ENCODE data around the gene STK17A. TPM values are rescaled to one million over a fixed set of nuclear protein-coding genes. Genes with fewer than 3 reads are reported as not detected.

STK17A gene
- polyA plus RNA-seq, 3 donors, result 2.8 to 14.1 (median 9.5) TPM

DNA sequence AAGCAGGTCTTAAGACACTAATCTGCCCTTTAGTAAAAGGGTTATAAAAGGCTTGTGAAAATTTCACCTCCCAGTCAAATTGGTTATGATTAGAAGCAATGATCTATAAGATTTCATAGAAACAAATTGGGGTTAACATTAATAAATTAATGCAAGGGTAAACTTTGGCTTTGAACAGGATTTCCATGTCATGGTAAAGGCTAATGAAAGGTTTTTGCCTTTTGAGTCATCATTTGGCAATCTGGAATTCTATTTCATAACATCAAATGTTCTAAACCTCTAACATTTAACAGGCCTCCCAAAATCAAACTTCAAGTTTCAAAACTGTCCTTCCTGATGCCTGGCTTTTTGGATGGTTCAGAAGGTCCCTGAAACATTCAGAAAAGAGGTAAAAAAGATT, 84.0 kb downstream of the STK17A start:
- H3K4me3 Mint-ChIP-seq, result no peak overlapping the region
- TF ChIP-seq, protein P1, sequence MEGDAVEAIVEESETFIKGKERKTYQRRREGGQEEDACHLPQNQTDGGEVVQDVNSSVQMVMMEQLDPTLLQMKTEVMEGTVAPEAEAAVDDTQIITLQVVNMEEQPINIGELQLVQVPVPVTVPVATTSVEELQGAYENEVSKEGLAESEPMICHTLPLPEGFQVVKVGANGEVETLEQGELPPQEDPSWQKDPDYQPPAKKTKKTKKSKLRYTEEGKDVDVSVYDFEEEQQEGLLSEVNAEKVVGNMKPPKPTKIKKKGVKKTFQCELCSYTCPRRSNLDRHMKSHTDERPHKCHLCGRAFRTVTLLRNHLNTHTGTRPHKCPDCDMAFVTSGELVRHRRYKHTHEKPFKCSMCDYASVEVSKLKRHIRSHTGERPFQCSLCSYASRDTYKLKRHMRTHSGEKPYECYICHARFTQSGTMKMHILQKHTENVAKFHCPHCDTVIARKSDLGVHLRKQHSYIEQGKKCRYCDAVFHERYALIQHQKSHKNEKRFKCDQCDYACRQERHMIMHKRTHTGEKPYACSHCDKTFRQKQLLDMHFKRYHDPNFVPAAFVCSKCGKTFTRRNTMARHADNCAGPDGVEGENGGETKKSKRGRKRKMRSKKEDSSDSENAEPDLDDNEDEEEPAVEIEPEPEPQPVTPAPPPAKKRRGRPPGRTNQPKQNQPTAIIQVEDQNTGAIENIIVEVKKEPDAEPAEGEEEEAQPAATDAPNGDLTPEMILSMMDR (IDR thresholded peaks at IDR 0.05), result no peak
- DNase-seq, result no peak
- no peak overlapping the region for H3K27ac Mint-ChIP-seq
- Histone ChIP-seq H2AFZ (ENCODE audit: insufficient read depth, low read depth, low read length, poor library complexity, severe bottlenecking) (no peak overlapping the region), H3K4me1 (ENCODE audit: control insufficient read depth in 1 of 2, insufficient read depth in 2 of 2, low read length in 2 of 2) (no peaks in the 10 kb centered on the region), H3K27ac (ENCODE audit: low read depth in 1 of 2, low read length in 2 of 2) (no peak overlapping the region), H3K9me3 (replicated peaks in 1 of 2; ENCODE audit: control insufficient read depth in 1 of 2, insufficient read depth in 1 of 2, low read length in 2 of 2) (peaks cover 3 to 10% of the 10 kb centered on the region in 2 donors), H4K20me1 (ENCODE audit: insufficient read depth, low read length) (peaks cover 13% of the 10 kb centered on the region), H3K9ac (ENCODE audit: insufficient read depth, low read length, poor library complexity, severe bottlenecking) (no peak overlapping the region), H3K4me2 (replicated peaks; ENCODE audit: extremely low read depth, low read length, poor library complexity, severe bottlenecking) (no peak overlapping the region), H3K36me3 (replicated peaks in 1 of 2; ENCODE audit: control insufficient read depth in 1 of 2, insufficient read depth in 2 of 2, low read length in 2 of 2) (peaks cover 2 to 7% of the 10 kb centered on the region in 2 donors), H3K27me3 (ENCODE audit: control insufficient read depth in 2 of 2, insufficient read depth in 2 of 2, low read length in 2 of 2) (no peaks in the 10 kb centered on the region), H3K79me2 (ENCODE audit: insufficient read depth, low read length) (peaks cover 79% of the 10 kb centered on the region), H3K4me3 (replicated peaks in 1 of 3; ENCODE audit: low read depth in 2 of 3, low read length in 3 of 3) (no peak overlapping the region)
- H3K4me1 Mint-ChIP-seq, result peaks cover 8% of the 10 kb centered on the region
- H3K27me3 Mint-ChIP-seq (ENCODE audit: low read depth in 3 of 3), result no peaks in the 10 kb centered on the region
- intact Hi-C loops (cut with micrococcal nuclease), result no loop called here
- H3K9me3 Mint-ChIP-seq, result peaks cover under 1 to 15% (median 12%) of the 10 kb centered on the region in 7 donors
- peaks cover 20 to 33% of the 10 kb centered on the region in 2 donors for H3K36me3 Mint-ChIP-seq

DNA sequence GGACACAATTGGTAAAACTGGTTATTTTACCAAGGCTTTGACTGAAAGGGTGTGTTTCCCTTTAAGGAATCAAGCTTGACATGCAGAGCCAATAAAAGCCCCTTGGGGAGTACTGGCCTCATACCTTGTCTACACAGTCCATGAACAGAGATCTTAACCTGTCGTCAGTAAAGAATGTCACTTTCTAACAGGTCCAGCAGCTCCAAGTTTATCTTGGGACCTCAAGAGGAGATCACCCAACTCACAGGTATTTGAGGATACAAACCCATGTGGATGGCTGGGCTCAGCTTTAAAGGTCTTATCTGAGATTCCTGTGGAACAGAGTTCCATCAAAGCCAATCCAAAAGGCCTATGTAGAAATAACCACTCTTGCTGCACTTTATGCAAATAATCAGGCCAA, 85.1 kb downstream of the STK17A start:
- Histone ChIP-seq H3K9ac (ENCODE audit: insufficient read depth, low read length, poor library complexity, severe bottlenecking) (no peak overlapping the region), H3K4me2 (replicated peaks; ENCODE audit: extremely low read depth, low read length, poor library complexity, severe bottlenecking) (no peak overlapping the region), H3K4me3 (replicated peaks in 1 of 3; ENCODE audit: low read depth in 2 of 3, low read length in 3 of 3) (no peak overlapping the region), H3K36me3 (replicated peaks in 1 of 2; ENCODE audit: control insufficient read depth in 1 of 2, insufficient read depth in 2 of 2, low read length in 2 of 2) (peaks cover 0 to under 1% of the 10 kb centered on the region in 2 donors), H2AFZ (ENCODE audit: insufficient read depth, low read depth, low read length, poor library complexity, severe bottlenecking) (no peak overlapping the region), H4K20me1 (ENCODE audit: insufficient read depth, low read length) (peaks cover 13% of the 10 kb centered on the region), H3K27me3 (ENCODE audit: control insufficient read depth in 2 of 2, insufficient read depth in 2 of 2, low read length in 2 of 2) (no peaks in the 10 kb centered on the region), H3K79me2 (ENCODE audit: insufficient read depth, low read length) (peaks cover 83% of the 10 kb centered on the region), H3K27ac (ENCODE audit: low read depth in 1 of 2, low read length in 2 of 2) (no peak overlapping the region), H3K9me3 (replicated peaks in 1 of 2; ENCODE audit: control insufficient read depth in 1 of 2, insufficient read depth in 1 of 2, low read length in 2 of 2) (peaks cover 6 to 16% of the 10 kb centered on the region in 2 donors), H3K4me1 (ENCODE audit: control insufficient read depth in 1 of 2, insufficient read depth in 2 of 2, low read length in 2 of 2) (no peaks in the 10 kb centered on the region)
- Mint-ChIP-seq H3K9me3 (peaks cover 10 to 25% (median 19%) of the 10 kb centered on the region in 7 donors), H3K36me3 (peaks cover 17 to 27% of the 10 kb centered on the region in 2 donors), H3K4me3 (no peak overlapping the region), H3K27ac (no peak overlapping the region), H3K27me3 (ENCODE audit: low read depth in 3 of 3) (no peaks in the 10 kb centered on the region), H3K4me1 (peaks cover 8% of the 10 kb centered on the region)
- DNase-seq, result no peak
- TF ChIP-seq, protein P1 (IDR thresholded peaks at IDR 0.05), result no peak
- intact Hi-C loops (cut with micrococcal nuclease), result no loop called here
- WGBS (ENCODE audit: insufficient coverage), result 90% methylated on average over 1 of the region's 1 CpG

Measured in CD14-positive monocyte (primary cell).